Measurements from ENCODE around the gene AQP6.

GRCh38 chr12:49972641-49973360 is at the start of gene AQP6:
- TF ChIP-seq POLR2AphosphoS5 (IDR thresholded peaks at IDR 0.05) (no peak), CTCF (IDR thresholded peaks at IDR 0.05 in 8 of 11, conservative IDR thresholded peaks at IDR 0.05 in 3 of 11) (no peak)

Measured in spleen (tissue), 7 donors.